ENCODE measurements around the gene SCYL3.
"Not testable (repeated sequence)": the region's sequence is repeated elsewhere in the genome, so short reads cannot be mapped to it uniquely, and the experiment has no call there.

SCYL3 gene

DNA sequence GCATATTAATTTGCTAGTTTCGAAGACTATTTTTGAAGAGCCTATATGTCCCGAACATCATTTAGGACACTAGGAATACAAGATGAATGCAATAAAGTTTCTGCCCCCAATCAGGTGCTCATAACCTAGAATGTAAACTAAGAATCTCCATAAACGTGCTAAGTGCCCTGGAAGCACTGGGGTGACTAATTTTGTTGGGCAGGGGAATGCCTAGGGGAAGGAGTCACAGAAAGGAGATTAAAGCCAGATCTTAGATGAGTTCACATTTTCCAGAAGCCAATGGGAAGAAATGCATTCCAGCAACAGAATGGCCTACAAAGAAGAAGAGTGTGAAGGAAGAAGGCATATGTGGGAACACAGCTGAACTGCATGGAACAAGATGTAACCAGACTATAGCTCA lies 19.5 kb downstream of the SCYL3 start:
- intact Hi-C loops (cut with DNase I): no loop called here

DNA sequence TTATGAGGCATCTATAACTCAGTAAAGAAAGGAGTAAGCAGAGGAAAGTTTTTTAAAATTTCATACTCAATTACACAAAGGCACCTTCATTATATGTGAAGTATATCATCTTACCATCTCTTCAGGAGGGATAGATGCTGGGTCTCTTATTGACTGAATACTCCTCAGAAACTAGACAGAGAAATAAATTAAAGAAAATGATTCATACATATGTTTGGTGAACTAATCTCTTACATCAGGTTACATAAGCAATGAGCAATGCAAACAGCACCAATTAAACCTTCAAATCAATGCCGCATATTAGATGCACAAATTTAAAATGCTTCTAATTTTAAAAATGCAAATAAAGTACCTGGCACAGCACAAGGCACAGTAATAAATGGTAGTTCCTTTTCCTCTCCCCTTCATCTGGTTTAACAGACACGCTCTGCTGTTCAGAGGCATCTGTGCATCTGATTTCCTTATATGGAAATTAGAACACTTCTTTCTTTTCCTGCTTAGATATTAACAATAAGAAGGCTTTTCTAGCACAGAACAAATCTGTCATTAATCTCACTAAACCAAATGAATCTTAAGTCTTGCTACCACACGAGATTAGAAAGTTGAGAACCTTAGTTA lies 20.0 kb downstream of the SCYL3 start:
- no peak for DNase-seq
- intact Hi-C loops (cut with DNase I): no loop called here

More for the DNA sequence above, 19.5 kb downstream of the SCYL3 start:
- DNase-seq: no peak

GRCh38 chr1:169872906-169873305 lies 20.8 kb downstream of the SCYL3 start:
- intact Hi-C loops (cut with DNase I): no loop called here
- DNase-seq: no peak

GRCh38 chr1:169871988-169872387 lies 21.7 kb downstream of the SCYL3 start:
- DNase-seq: peak in 1 of 10 donors; percentile 78
- intact Hi-C loops (cut with DNase I): not testable (repeated sequence)

- intact Hi-C loops (cut with DNase I): no loop called here
- no peak for DNase-seq
Observed at GRCh38 chr1:169869426-169869825, 24.3 kb downstream of the SCYL3 start.

DNA sequence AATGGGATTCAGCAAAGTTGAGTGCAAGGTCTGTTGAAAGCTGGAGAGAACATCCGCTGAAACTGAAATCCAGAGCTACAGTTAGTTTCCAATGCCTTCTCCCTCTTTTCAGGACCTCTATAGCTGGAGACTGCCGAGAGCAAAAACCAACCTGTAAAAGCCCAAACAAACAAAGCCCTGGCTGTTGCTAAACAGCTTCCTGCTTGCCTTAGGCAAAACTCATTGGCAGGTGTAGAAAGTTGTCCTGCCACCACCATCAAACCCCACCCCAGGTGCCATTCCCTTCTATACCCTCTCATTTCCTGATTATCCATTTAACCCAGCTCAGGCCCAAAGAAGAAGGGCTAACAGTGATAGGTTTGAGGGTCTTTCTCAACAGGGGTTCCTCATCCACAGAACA lies 24.7 kb downstream of the SCYL3 start:
- intact Hi-C loops (cut with DNase I): no loop called here
- DNase-seq: no peak

DNA sequence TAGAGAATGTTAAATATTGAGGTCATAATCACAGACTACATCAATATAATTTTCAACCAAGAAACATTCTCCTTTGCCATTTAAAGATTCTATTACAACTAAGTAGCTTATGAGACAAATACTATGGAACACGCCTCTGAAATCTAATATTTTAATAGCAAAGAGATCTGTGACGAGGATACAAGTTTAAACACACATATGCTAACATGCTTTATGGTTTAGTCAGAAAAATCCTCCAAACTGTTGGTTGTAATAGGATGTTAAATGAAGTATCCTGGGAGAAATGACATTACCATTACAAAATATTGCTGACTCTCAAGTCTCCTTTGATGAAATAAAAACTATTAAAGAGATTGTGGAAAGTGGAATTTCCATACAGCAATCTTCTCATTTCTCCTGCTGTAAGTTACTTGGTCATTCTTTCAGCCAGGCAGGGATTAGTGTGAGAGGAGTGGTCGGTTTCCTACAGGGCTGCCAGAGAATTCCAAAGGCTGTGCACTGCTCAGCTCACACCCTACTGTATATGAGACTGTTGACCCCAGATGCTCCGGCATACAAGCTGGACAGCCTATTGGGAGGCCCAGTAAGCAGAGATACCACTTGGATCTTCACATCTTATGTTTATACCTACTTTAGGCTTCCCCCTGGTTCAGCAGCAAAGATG lies 26.6 kb downstream of the SCYL3 start:
- no peak for DNase-seq
- intact Hi-C loops (cut with DNase I): no loop called here

GRCh38 chr1:169866577-169866976 lies 27.1 kb downstream of the SCYL3 start:
- intact Hi-C loops (cut with DNase I): no loop called here

GRCh38 chr1:169864531-169864930 lies 29.2 kb downstream of the SCYL3 start:
- intact Hi-C loops (cut with DNase I); DNase-seq: not testable (repeated sequence)

More at GRCh38 chr1:169866577-169866976, 27.1 kb downstream of the SCYL3 start:
- no peak for DNase-seq

DNA sequence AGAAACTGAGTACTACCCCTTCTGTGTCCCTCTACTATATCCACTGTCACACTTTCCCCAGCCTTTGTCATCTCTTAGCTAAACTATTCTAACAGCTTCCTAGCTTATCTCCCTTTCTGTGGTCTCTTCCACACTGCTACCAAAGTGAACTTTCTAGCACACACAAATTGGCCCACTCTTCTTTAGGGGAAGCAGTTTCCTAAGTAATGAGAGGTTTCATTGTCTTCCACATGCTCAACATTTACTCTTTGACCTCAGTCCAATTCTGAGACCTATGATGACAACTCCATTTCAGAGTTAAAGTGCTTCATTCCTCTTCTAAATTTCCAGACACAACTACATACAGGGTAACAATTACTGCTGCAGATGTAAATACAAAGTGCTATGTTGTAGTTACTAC lies 32.9 kb downstream of the SCYL3 start:
- no peak for DNase-seq
- intact Hi-C loops (cut with DNase I): no loop called here

DNA sequence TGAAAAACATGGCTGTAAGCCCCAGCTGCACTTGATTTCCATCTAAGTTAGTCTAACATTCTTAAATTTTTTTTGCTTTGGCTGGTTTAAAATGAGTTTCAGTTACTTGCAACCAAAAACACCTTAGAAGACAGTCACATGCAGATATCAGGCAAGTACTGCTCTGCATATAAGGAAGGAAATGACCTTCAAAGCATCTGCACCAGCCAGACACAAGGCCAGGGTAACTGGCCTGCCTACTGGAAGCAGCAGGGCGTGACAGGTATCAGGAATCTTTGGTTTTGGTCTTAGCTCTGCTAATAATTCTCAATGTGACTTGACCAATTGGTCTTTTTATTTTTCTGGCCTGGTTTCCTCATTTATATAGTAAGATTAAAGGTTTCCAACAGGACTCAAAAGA lies 33.5 kb downstream of the SCYL3 start:
- intact Hi-C loops (cut with DNase I): no loop called here
- DNase-seq: no peak

DNA sequence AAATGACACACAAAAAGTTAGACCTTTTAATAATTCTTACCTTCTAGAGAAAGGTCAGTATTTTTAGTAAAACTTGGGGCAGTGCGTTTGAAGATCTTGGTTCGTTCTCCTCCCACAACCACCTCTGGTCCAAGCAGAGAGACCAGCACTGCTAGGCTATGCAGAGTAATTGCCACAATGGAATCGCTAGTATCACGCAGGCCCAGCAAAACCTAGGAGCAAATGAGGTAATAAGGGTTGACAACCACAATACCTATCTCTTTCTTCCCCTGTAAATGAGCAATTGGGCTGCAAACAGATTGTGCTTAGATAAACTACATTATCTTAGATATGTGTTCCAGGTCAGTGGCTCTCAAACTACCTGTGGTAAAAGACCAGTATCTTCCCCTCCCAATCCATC lies 34.7 kb downstream of the SCYL3 start:
- no peak for DNase-seq
- intact Hi-C loops (cut with DNase I): no loop called here

GRCh38 chr1:169858467-169858866 lies 35.2 kb downstream of the SCYL3 start:
- intact Hi-C loops (cut with DNase I): no loop called here
- no peak for DNase-seq

DNA sequence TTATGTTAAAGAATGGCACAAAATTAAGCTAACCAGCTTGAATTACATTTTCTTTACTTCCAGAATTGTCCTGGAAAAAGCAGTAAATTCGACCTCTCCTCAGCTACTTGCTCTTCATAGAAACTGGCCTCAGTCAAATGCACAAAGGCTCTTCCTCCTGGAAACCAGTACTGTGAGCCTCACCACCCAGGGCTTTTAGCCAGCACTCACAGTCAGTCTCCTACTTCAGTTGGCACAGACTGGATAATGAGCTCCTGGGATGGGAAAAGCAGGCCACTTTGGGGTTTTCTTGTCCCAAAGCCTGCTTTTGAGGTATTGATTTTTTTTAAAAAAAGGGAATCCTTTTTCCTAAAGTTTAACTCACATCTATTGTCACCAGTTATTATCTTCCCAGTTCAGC lies 40.4 kb downstream of the SCYL3 start:
- intact Hi-C loops (cut with DNase I): no loop called here
- peak in 3 of 10 donors; percentile 14 to 70 (median 19) for DNase-seq

GRCh38 chr1:169849346-169850022 lies 44.2 kb downstream of the SCYL3 start:
- no peak for DNase-seq
- intact Hi-C loops (cut with DNase I): no loop called here

GRCh38 chr1:169848456-169848855 lies 45.2 kb downstream of the SCYL3 start:
- DNase-seq: no peak
- intact Hi-C loops (cut with DNase I): no loop called here

- no peak for DNase-seq
- intact Hi-C loops (cut with DNase I): no loop called here
Observed at GRCh38 chr1:169844941-169845608, 48.6 kb downstream of the SCYL3 start.

DNA sequence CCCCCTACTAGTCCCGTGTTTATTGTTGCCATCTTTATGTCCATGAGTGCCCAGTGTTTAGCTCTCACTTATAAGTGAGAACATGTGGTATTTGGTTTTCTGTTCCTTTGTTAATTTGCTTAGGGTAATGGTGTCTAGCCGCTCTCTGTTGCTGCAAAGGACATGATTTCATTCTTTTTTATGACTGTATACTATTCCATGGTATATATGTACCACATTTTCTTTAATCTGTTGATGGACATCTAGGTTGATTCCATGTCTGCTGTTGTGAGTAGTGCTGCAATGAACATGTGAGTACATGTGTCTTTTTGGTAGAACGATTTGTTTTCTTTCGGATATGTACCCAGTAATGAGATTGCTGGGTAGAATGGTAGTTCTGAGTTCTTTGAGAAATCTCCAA lies 54.8 kb downstream of the SCYL3 start:
- intact Hi-C loops (cut with DNase I): no loop called here
- DNase-seq: no peak

DNA sequence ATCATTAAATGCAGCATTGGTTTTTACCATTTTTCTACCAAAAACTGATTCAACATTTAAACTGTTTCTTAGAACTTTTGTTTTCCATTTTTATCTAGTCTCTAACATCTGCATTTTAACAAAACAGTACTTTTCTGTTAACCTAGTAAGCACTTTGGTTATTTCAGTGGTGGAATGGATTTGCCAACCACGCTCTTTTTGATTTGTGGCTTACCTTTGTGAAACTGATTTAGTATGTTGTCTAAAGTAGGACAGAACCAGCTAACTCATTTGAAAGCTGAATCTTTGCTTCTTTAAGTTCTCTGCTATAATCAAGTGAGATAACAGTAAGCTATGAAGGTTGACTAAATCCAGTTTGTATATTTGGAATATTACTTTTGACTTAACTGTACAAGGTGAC lies 57.5 kb downstream of the SCYL3 start:
- intact Hi-C loops (cut with DNase I): no loop called here
- no peak for DNase-seq

GRCh38 chr1:169835647-169836046 lies 58.0 kb downstream of the SCYL3 start:
- intact Hi-C loops (cut with DNase I): no loop called here
- no peak for DNase-seq

- intact Hi-C loops (cut with DNase I): no loop called here
- no peak for DNase-seq
Observed at GRCh38 chr1:169834869-169835268, 58.8 kb downstream of the SCYL3 start.
